IPS-NIHi7 (cell line): ENCODE measurements around the gene GEMIN7.

Experiments used
- DNase-seq: peaks from one replicate; pipeline ENCODE4 v3.0.0; 2012; ENCODE audit warnings: mixed read lengths; ENCODE audit errors: extremely low spot score

GEMIN7 gene

GRCh38 chr19:45061965-45062364, 17.1 kb upstream of the GEMIN7 start:
- DNase-seq = no peak

- no peak for DNase-seq
Observed at GRCh38 chr19:45063851-45064801, 14.9 kb upstream of the GEMIN7 start.

- no peak for DNase-seq
Observed at GRCh38 chr19:45066921-45067661, 12.0 kb upstream of the GEMIN7 start.

- no peak for DNase-seq
Observed at GRCh38 chr19:45068041-45068440, 11.0 kb upstream of the GEMIN7 start.

- peak; percentile 75 for DNase-seq
Observed at GRCh38 chr19:45069056-45069455, 10.0 kb upstream of the GEMIN7 start.

- DNase-seq = no peak
Observed at GRCh38 chr19:45070214-45070613, 8.8 kb upstream of the GEMIN7 start.

- DNase-seq = no peak
Observed at GRCh38 chr19:45070861-45071544, 8.1 kb upstream of the GEMIN7 start.

- DNase-seq = no peak
Observed at GRCh38 chr19:45071545-45071938, 7.5 kb upstream of the GEMIN7 start.

- DNase-seq = no peak
Observed at GRCh38 chr19:45071969-45072790, 6.9 kb upstream of the GEMIN7 start.

GRCh38 chr19:45074744-45075300, 4.2 kb upstream of the GEMIN7 start:
- DNase-seq = no peak

GRCh38 chr19:45075301-45076028, 3.6 kb upstream of the GEMIN7 start:
- peak; percentile 72 for DNase-seq

GRCh38 chr19:45076029-45076850, 2.8 kb upstream of the GEMIN7 start, which contains the start of gene ZNF296:
Gene ZNF296 (minus strand): TSS chr19:45076478. CDS start chr19:45076373, 105 bp downstream.
- DNase-seq = peak; percentile 88

- DNase-seq = no peak
Observed at GRCh38 chr19:45076851-45077730, 2.0 kb upstream of the GEMIN7 start.

- DNase-seq = no peak
Observed at GRCh38 chr19:45078390-45079062, 534 bp upstream of the GEMIN7 start.

- DNase-seq = no peak
Observed at GRCh38 chr19:45079911-45080370, 881 bp downstream of the GEMIN7 start.

- DNase-seq = no peak
Observed at GRCh38 chr19:45082170-45082569, 3.1 kb downstream of the GEMIN7 start.

- no peak for DNase-seq
Observed at GRCh38 chr19:45086480-45086879, 7.4 kb downstream of the GEMIN7 start.

GRCh38 chr19:45087531-45087930, 8.5 kb downstream of the GEMIN7 start:
- DNase-seq = no peak
